Central memory CD8-positive, alpha-beta T cell (primary cell): ENCODE measurements around the gene NUP93.

Experiments
- ATAC-seq: fragments of 150-1000 bp; cut with Tn5 transposase; replicated peaks from 2 replicates; pipeline ENCODE4 v1.10.0; 2022; ENCODE audit warnings: mild to moderate bottlenecking, moderate FRiP score, moderate number of reproducible peaks; ENCODE audit not compliant: poor library complexity, severe bottlenecking; ENCODE audit errors: extremely low read depth
- DNase-seq, 2 donors: peaks; one replicate each; pipeline ENCODE4 v3.0.0; 2021; ENCODE audit warnings: low spot score in 2 of 2
- H3K27ac Mint-ChIP-seq: one replicate; pipeline ENCODE4 v1.8.0; 2022; ENCODE audit warnings: low read depth, mild to moderate bottlenecking, moderate library complexity, mixed read lengths
- H3K27me3 Mint-ChIP-seq: one replicate; pipeline ENCODE4 v1.8.0; 2022; ENCODE audit warnings: mixed read lengths
- H3K36me3 Mint-ChIP-seq: one replicate; pipeline ENCODE4 v1.8.0; 2022; ENCODE audit warnings: mild to moderate bottlenecking, moderate library complexity, mixed read lengths; ENCODE audit not compliant: insufficient read depth
- H3K4me1 Mint-ChIP-seq: one replicate; pipeline ENCODE4 v1.8.0; 2022; ENCODE audit warnings: mixed read lengths
- H3K4me3 Mint-ChIP-seq: one replicate; pipeline ENCODE4 v1.8.0; 2022; ENCODE audit warnings: mild to moderate bottlenecking, moderate library complexity, mixed read lengths
- H3K9me3 Mint-ChIP-seq: one replicate; pipeline ENCODE4 v1.8.0; 2022; ENCODE audit warnings: mixed read lengths

The NUP93 gene

GRCh38 chr16:56896244-56896643, 166.3 kb downstream of the NUP93 start:
- Mint-ChIP-seq H3K36me3 (peaks cover 2% of the 10 kb centered on the region), H3K27ac (no peak overlapping the region), H3K27me3 (no peaks in the 10 kb centered on the region), H3K4me3 (no peak overlapping the region), H3K9me3 (no peaks in the 10 kb centered on the region), H3K4me1 (peaks cover 25% of the 10 kb centered on the region)
- no peak for ATAC-seq
- no peak for DNase-seq

GRCh38 chr16:56897026-56897799, 167.3 kb downstream of the NUP93 start:
- Mint-ChIP-seq H3K27ac (no peak overlapping the region), H3K36me3 (no peaks in the 10 kb centered on the region), H3K4me1 (peaks cover 26% of the 10 kb centered on the region), H3K4me3 (no peak overlapping the region), H3K9me3 (no peaks in the 10 kb centered on the region), H3K27me3 (no peaks in the 10 kb centered on the region)
- ATAC-seq (no peak), DNase-seq (no peak)

DNA sequence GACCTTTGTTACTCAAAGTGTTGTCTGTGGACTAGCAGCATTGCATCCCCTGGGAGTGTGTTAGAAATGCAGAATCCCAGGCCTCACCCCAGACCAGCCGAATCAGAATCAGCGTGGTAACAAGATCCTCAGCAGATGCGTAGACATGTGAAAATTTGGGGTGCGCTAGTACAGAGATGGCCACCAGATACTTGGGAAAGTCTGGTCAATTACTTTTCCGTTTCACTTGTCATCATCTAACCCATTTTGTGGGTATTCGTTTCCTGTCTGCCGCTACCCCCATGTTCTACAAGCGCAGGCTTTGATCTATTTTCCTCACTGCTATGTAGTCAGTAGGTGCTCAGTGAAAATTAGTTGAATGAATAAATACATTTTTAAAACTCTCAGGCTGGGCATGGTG, 168.9 kb downstream of the NUP93 start:
- Mint-ChIP-seq H3K27ac (peak overlapping the region; percentile 61), H3K9me3 (no peaks in the 10 kb centered on the region), H3K27me3 (no peaks in the 10 kb centered on the region), H3K36me3 (no peaks in the 10 kb centered on the region), H3K4me1 (peaks cover 26% of the 10 kb centered on the region), H3K4me3 (no peak overlapping the region)
- peak; percentile 73 for ATAC-seq
- no peak for DNase-seq
